K562 (cell line): Measurements from ENCODE around the gene DOCK1. TPM values are rescaled to one million over a fixed set of nuclear protein-coding genes. Genes with fewer than 3 reads are reported as not detected.

ENCODE experiments used
- ATAC-seq: fragments of 200-7000 bp; cut with Tn5 transposase; 3 replicates; pipeline ENCODE4 v1.9.1; 2020; ENCODE audit warnings: moderate library complexity
- BruUV-seq: library from RNA; stranded (reverse); fragments of 400-500 nt; replicated peaks from 2 replicates; lab custom pipeline; 2021; lab: Mats Ljungman, UMichigan
- CTCF ChIA-PET: fragments of 300-600 bp; formaldehyde crosslinking; extraction: SDS; loops from one replicate; lab custom pipeline; 2021; ENCODE audit warnings: low intra/inter-chr PET ratio; lab: Yijun Ruan, JAX
- POLR2A ChIA-PET: fragments of 300-600, 350-650 bp; sonication (Branson Sonifier 250); formaldehyde crosslinking; extraction: SDS; loops from one replicate; lab custom pipeline; 2021; ENCODE audit warnings: antibody characterized with exemption, inconsistent platforms; lab: Yijun Ruan, JAX
- DNase-seq, 4 experiments: peaks; one replicate each; pipeline versions ENCODE4 v3.0.0 to v3.0.0-alpha.2; 2011 to 2018; ENCODE audit warnings: low spot score in 3 of 4, mixed read lengths in 3 of 4; ENCODE audit errors: extremely low read depth in 1 of 4
- FAIRE-seq: peaks from 2 replicates; lab custom pipeline; 2011; peaks lifted over from hg19 to GRCh38; lab: Jason Lieb, UNC
- H2AFZ ChIP-seq: 2 replicates; pipeline ENCODE4 v1.6.0; 2011; ENCODE audit warnings: low read depth, low read length, control low read depth, inconsistent platforms
- H3K27ac ChIP-seq: fragments of 200-600 bp; 3 replicates; pipeline ENCODE4 v1.8.0; 2011; ENCODE audit warnings: low read depth, mild to moderate bottlenecking, control low read depth, inconsistent platforms, low read length, moderate library complexity, mixed read lengths; ENCODE audit errors: extremely low read depth
- H3K27me3 ChIP-seq, 2 experiments: fragments of 300-600 bp in 1 of 2; 2 replicates in 1 of 2; 3 replicates in 1 of 2; pipeline versions ENCODE4 v1.6.0 to v1.8.0; 2011; ENCODE audit warnings: inconsistent platforms in 2 of 2, low read length in 2 of 2, mild to moderate bottlenecking in 1 of 2, mixed read lengths in 1 of 2, moderate library complexity in 1 of 2; ENCODE audit not compliant: control insufficient read depth in 2 of 2, insufficient read depth in 2 of 2
- H3K36me3 ChIP-seq: fragments of 300-600 bp; 3 replicates; pipeline ENCODE4 v1.8.0; 2011; ENCODE audit warnings: mild to moderate bottlenecking, low read length, inconsistent platforms; ENCODE audit not compliant: control insufficient read depth, insufficient read depth
- H3K4me1 ChIP-seq, 2 experiments: fragments of 200-600 bp in 1 of 2; replicated peaks in 1 of 2; 2 replicates in 1 of 2; 3 replicates in 1 of 2; pipeline versions ENCODE4 v1.5.1 to v1.8.0; 2011; ENCODE audit warnings: inconsistent platforms in 2 of 2, low read length in 2 of 2, mild to moderate bottlenecking in 1 of 2, mixed read lengths in 1 of 2, moderate library complexity in 1 of 2; ENCODE audit not compliant: control insufficient read depth in 2 of 2, insufficient read depth in 2 of 2
- H3K4me2 ChIP-seq: 2 replicates; pipeline ENCODE4 v1.6.1; 2011; ENCODE audit warnings: low read length, control low read depth, inconsistent platforms, mixed read lengths; ENCODE audit not compliant: insufficient read depth
- H3K4me3 ChIP-seq: fragments of 200-600 bp; sonication (generic), shearing (Covaris generic); 2 replicates; pipeline ENCODE4 v1.5.1; 2016; ENCODE audit warnings: control low read depth, inconsistent platforms
- H3K79me2 ChIP-seq: fragments of 200-600 bp; 3 replicates; pipeline ENCODE4 v1.8.0; 2011; ENCODE audit warnings: low read length, inconsistent platforms; ENCODE audit not compliant: control insufficient read depth, insufficient read depth
- H3K9ac ChIP-seq, 2 experiments: 2 replicates each; pipeline versions ENCODE4 v1.6.0 to v1.6.1; 2011; ENCODE audit warnings: low read depth in 2 of 2, low read length in 2 of 2, control low read depth in 1 of 2, inconsistent platforms in 1 of 2, mild to moderate bottlenecking in 1 of 2, mixed read lengths in 1 of 2; ENCODE audit not compliant: insufficient read depth in 1 of 2
- H3K9me1 ChIP-seq: one replicate; pipeline ENCODE4 v1.6.0; 2011; ENCODE audit warnings: inconsistent platforms, mild to moderate bottlenecking, low read length, moderate library complexity; ENCODE audit not compliant: control insufficient read depth, insufficient read depth
- H3K9me3 ChIP-seq: replicated peaks from 2 replicates; pipeline ENCODE4 v1.5.1; 2011; ENCODE audit warnings: low read depth, low read length, inconsistent platforms; ENCODE audit not compliant: control insufficient read depth, insufficient read depth
- H4K20me1 ChIP-seq: replicated peaks from 2 replicates; pipeline ENCODE4 v1.6.1; 2011; ENCODE audit warnings: low read length, inconsistent platforms, mixed read lengths; ENCODE audit not compliant: control insufficient read depth, insufficient read depth
- ADNP ChIP-seq: fragments of 200-800 bp; sonication (Bioruptor generic); IDR thresholded peaks from 2 replicates; pipeline ENCODE4 v1.6.1; 2016; ENCODE audit warnings: missing genetic modification characterization, missing compliant biosample characterization
- BMI1 ChIP-seq: fragments of 150-350 bp; IDR thresholded peaks from 2 replicates; pipeline ENCODE4 v1.6.1; 2014; ENCODE audit warnings: low read length
- CREBBP ChIP-seq: IDR thresholded peaks from one replicate; pipeline ENCODE4 v1.6.1; 2012; ENCODE audit warnings: low read depth, mild to moderate bottlenecking, control low read depth, inconsistent platforms, low read length
- CSDE1 ChIP-seq, 2 experiments: fragments of 450-650 bp; IDR thresholded peaks; 2 replicates each; pipeline ENCODE4 v1.6.1; 2016; ENCODE audit warnings: mild to moderate bottlenecking in 1 of 2
- E2F5 ChIP-seq: sonication (generic); formaldehyde crosslinking; IDR thresholded peaks from 2 replicates; pipeline ENCODE4 v1.8.0; 2022; ENCODE audit warnings: mild to moderate bottlenecking, missing genetic modification reagents
- FOXJ3 ChIP-seq: sonication (generic); formaldehyde crosslinking; IDR thresholded peaks from 2 replicates; pipeline ENCODE4 v1.4.0; 2020; ENCODE audit warnings: mild to moderate bottlenecking, missing genetic modification reagents
- IRF9 ChIP-seq: fragments of 450-650 bp; IDR thresholded peaks from 2 replicates; pipeline ENCODE4 v1.6.1; 2016; ENCODE audit warnings: missing biosample characterization, missing genetic modification characterization
- MCM5 ChIP-seq: fragments of 450-650 bp; IDR thresholded peaks from 2 replicates; pipeline ENCODE4 v1.6.1; 2016; ENCODE audit warnings: low read depth
- PATZ1 ChIP-seq: fragments of 250-450 bp; sonication (Bioruptor Pico); IDR thresholded peaks from 2 replicates; pipeline ENCODE4 v1.5.0; 2020; ENCODE audit warnings: mild to moderate bottlenecking, borderline replicate concordance
- PHF21A ChIP-seq: fragments of 450-650 bp; IDR thresholded peaks from 2 replicates; pipeline ENCODE4 v1.6.1; 2017; ENCODE audit warnings: low read depth, borderline replicate concordance
- PTTG1 ChIP-seq: fragments of 450-650 bp; IDR thresholded peaks from 2 replicates; pipeline ENCODE4 v1.6.1; 2016; ENCODE audit warnings: low read depth, mild to moderate bottlenecking, missing genetic modification characterization, missing compliant biosample characterization
- SMAD2 ChIP-seq: fragments of 150-350 bp; IDR thresholded peaks from 2 replicates; pipeline ENCODE4 v1.6.1; 2014; ENCODE audit warnings: low read depth, mild to moderate bottlenecking, low read length
- ZBTB11 ChIP-seq, 3 experiments: fragments of 200-800 bp in 1 of 3; fragments of 250-450 bp in 1 of 3; fragments of 450-650 bp in 1 of 3; sonication (Bioruptor Pico) in 1 of 3; sonication (Bioruptor generic) in 1 of 3; formaldehyde crosslinking in 1 of 3; IDR thresholded peaks; 2 replicates each; pipeline versions ENCODE4 v1.6.1 to v1.8.0; 2016 to 2022; ENCODE audit warnings: mild to moderate bottlenecking in 2 of 3, missing genetic modification characterization in 2 of 3, missing compliant biosample characterization in 1 of 3, moderate library complexity in 1 of 3
- ZC3H4 ChIP-seq: sonication (generic); formaldehyde crosslinking; IDR thresholded peaks from 2 replicates; pipeline ENCODE4 v1.9.0; 2021; ENCODE audit warnings: missing genetic modification reagents, borderline replicate concordance
- ZNF717 ChIP-seq: fragments of 250-450 bp; sonication (Bioruptor Pico); IDR thresholded peaks from 2 replicates; pipeline ENCODE4 v1.5.0; 2021
- WGBS: fragments of 100-300 bp; shearing (Covaris generic); methylation state at CpG from one replicate; pipeline ENCODE4 v1.1.6; 2016; ENCODE audit warnings: low coverage, mixed read lengths; ENCODE audit not compliant: insufficient coverage; ENCODE audit errors: missing lambda C conversion rate; 5-methylcytosine and 5-hydroxymethylcytosine counted together
- in situ Hi-C: fragments of 300-500 bp; cut with MboI; formaldehyde crosslinking; loops from 4 replicates; pipeline ENCODE4 v1.15.0; 2018; ENCODE audit warnings: inconsistent platforms, mixed read lengths
- intact Hi-C: fragments of 100-400 bp; cut with micrococcal nuclease; formaldehyde crosslinking; loops from 2 replicates; pipeline ENCODE4 v1.14.2; 2022
- polyA plus RNA-seq, 8 experiments: library from polyadenylated mRNA; depleted of rRNA in 4 of 8; stranded (reverse) in 5 of 8; unstranded in 3 of 8; fragments of >200 nt; fragmentation: Nextera tagmentation in 2 of 8; fragmentation: Illumina TruSeq in 1 of 8; extraction: Ambion mirVana in 2 of 8; extraction: Trizol in 1 of 8; gene quantifications; 2 replicates each; pipeline versions ENCODE4 v1.2.1 to v1.2.3, GENCODE V29; 2011 to 2014; ENCODE audit warnings: inconsistent platforms in 1 of 8, missing spikeins in 1 of 8
- total RNA-seq, 7 experiments: library from RNA; depleted of rRNA in 6 of 7; stranded (reverse); fragments of >200 nt in 6 of 7; fragmentation: Illumina TruSeq in 2 of 7; extraction: Trizol in 2 of 7; gene quantifications; 2 replicates each; pipeline versions ENCODE4 v1.2.1 to v1.2.3, GENCODE V29; 2011 to 2021; ENCODE audit warnings: low replicate concordance in 1 of 7

The DOCK1 gene
- total and polyA plus RNA-seq, 9 of the 15 experiments (the other 6 are each of a cell fraction or from before 2014, with no cell fraction given), result 0.31 TPM; not detected in 8

- TF ChIP-seq IRF9, result no peak
- no peak for TF ChIP-seq ZC3H4 (CRISPR knock-in tag)
- no peak for TF ChIP-seq ZNF717 (CRISPR knock-in tag)
- TF ChIP-seq, all 486 proteins: peak for 0
These were observed 74.1 kb downstream of the DOCK1 start (continued) for GRCh38 chr10:126979311-126979710.

GRCh38 chr10:126993208-126993607 is 88.0 kb downstream of the DOCK1 start:
- Histone ChIP-seq H3K4me1 (no peaks in the 10 kb centered on the region), H3K4me3 (no peak overlapping the region), H3K36me3 (no peaks in the 10 kb centered on the region), H3K27me3 (no peaks in the 10 kb centered on the region), H3K79me2 (no peaks in the 10 kb centered on the region), H3K9me1 (no peaks in the 10 kb centered on the region), H3K4me2 (no peak overlapping the region), H2AFZ (no peak overlapping the region), H3K9ac (no peak overlapping the region), H3K9me3 (no peaks in the 10 kb centered on the region), H3K27ac (no peak overlapping the region), H4K20me1 (no peaks in the 10 kb centered on the region)
- ChIA-PET POLR2A (no interaction called here), CTCF (no interaction called here)
- TF ChIP-seq FOXJ3 (no peak), CSDE1 (IDR thresholded peaks at IDR 0.05) (no peak), E2F5 (CRISPR knock-in tag) (no peak), ZBTB11 (CRISPR knock-in tag; IDR thresholded peaks at IDR 0.05) (no peak), ADNP (tag) (no peak), SMAD2 (no peak), PATZ1 (CRISPR knock-in tag) (no peak), MCM5 (no peak), ZNF717 (CRISPR knock-in tag) (no peak), PHF21A (no peak), BMI1 (no peak), PTTG1 (tag) (no peak), CREBBP (no peak)
- intact Hi-C loops (no loop called here), in situ Hi-C loops (no loop called here)
- DNase-seq (no peak), FAIRE-seq (no peak), ATAC-seq (no peak)
- BruUV-seq, result no TSS peak
- WGBS, result 0% methylated on average over 5 of the region's 7 CpGs
